ENCODE results near the gene SMYD3.
A peak's percentile ranks its signal among the peaks of the same experiment; 100 is the strongest.

The SMYD3 gene

DNA sequence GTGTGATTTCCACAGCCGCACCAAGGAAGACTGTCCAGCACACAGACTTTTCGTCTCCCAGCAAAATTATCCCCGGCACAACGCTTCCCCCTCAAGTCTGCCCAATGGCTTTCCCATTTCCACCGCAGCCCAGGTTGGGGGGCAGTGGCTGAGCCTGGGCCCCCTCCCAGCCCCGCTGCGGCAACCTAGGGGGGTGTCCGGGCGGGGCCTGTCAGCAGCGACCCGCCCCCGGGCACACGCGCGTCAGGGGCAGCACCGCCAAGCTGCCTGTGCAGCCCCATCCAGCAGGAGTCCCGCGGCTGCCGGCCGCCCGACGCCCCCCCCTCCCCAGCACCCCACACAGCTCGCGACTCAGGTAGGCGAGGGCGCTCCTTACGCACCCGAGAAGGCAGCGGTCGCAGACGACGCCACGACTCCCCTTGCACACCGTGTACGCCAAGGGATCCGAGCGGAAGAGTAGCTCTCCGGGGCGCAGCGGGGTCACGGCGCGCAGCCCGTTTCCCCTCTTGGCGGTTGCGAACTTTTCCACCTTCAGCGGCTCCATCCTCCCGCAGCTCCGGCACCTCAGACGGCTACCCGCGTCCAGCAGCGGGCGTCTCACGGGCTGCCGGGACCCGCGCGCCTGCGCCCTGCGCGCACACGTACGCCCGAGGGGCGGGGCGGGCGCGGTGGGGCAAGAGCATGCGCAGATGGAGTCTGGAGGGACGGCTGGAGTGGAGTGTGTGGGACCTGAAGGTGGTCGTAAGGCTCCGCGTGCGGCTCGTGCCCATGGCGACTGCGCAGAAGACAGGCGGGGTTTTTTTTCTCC lies at the start of gene SMYD3:
Gene SMYD3, minus strand, starts transcription at position 606 of the 808 bp plus-strand sequence.
- DNase-seq = peak; percentile 85

DNA sequence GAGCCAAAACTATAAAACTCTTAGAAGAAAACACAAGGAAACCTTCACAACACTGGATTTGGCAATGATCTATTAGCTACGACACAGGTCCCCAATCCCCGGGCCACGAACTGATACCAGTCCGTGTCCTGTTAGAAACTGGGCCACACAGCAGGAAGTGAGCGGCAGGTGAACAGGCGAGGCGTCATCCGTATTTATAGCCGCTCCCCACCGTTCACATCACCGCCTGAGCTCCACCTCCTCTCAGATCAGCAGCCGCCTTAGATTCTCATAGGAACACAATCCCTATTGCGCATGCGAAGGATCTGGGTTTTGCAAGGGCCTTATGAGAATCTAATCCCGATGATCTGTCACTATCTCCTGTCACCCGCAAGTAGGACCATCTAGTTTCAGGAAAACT lies 47.1 kb upstream of the SMYD3 start:
- DNase-seq = no peak

DNA sequence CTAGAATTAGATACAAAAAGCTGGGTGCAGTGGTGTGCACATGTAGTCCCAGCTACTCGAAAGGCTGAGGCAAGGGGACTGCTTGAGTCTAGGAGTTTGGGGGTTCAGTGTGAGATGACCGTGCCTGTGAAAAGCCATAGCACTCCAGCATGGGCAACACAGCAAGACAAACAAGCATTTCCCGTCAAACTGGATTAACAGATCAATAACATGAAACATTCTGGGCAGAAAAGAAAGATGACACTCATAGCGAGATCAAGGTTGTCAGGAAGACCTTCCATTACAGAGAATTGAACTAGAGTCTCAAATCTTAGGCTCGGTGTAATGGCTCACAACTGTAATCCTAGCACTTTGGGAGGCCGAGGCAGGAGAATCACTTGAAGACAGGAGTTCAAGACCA lies 45.0 kb upstream of the SMYD3 start:
- DNase-seq = no peak

DNA sequence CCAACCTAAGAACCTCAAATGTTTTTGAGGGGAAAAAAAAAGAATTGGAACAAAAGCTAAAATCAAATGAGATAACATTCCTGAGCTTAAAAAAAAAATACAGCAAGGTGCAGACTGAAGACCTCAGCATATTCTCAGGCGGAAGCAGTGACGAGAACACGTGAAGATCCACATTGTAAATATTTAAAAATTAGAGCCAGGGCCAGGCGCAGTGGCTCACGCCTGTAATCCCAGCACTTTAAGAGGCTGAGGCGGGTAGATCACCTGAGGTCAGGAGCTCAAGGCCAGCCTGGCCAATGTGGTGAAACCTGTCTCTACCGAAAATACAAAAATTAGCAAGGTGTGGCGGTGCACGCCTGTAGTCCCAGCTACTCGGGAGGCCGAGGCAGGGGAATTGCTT lies 43.3 kb upstream of the SMYD3 start:
- DNase-seq = no peak

DNA sequence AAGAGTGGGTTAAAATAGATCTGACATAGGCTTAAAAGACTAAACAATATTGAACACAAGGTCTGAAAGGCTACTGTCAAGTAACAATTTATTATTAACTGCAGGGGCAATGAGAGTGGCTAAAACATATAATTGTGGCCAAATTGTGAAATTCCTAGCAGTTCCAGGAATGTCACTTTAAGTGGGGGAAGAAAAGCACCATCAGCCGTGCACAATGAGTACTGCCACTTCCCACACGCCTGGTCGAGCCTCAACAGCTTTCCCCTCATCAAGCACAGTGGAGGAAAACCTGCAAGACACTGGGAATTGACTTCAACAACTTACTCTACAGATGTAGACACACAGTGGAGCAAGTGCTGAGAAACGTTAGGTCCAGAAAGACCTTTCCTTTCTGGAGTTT lies 42.6 kb upstream of the SMYD3 start:
- no peak for DNase-seq

DNA sequence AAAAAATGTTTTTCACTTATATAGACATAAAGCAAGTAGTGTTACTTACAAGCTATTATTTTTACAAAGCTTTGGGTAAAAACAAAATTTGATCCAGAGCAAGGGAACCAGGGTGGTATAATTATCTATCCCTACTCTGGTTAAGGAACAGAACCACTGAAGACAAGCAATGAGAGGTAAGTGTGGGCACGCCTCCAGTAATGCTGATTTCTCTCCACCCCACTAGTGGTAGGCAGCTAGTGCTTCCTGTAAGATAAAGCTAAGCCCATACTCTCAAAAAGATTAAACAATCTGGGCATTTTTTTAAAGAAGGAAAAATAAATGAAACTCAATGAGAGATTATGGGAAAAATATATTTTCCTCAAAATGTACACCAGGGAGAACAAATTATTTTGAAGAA lies 36.9 kb upstream of the SMYD3 start:
- DNase-seq = no peak

DNA sequence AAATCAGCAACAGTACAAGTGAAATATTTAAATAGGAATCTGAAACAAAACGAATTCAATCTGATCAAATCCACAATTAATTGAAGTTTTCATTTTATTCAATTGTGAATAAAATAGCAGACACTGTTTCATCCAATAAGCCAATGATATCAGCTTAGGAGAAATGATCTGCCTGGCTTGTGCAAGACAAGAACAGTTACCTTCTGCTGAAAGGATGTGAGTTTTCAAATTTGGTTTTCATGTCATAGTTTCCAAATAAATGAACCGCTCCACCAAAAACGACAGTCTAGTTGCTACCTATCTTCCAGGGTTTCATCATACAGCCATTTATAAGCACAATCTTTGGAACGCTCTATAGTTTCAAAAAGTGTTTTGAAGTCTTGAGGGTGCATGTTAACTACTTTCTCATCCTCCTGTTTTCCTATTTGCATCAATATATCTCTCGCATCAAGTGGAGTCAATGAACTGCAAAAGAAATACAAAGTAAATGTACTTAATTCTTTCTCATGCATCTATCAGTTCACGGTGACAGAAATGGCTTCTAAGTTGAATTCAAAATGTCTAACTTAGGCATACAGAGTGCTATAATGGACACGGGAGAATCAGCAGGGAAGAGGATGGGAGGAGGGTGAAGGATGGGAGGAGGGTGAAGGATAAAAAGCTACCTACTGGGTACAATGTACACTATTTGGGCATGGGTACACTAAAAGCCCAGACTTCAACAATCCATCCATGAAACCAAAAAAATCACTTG lies 33.8 kb upstream of the SMYD3 start:
- no peak for DNase-seq

DNA sequence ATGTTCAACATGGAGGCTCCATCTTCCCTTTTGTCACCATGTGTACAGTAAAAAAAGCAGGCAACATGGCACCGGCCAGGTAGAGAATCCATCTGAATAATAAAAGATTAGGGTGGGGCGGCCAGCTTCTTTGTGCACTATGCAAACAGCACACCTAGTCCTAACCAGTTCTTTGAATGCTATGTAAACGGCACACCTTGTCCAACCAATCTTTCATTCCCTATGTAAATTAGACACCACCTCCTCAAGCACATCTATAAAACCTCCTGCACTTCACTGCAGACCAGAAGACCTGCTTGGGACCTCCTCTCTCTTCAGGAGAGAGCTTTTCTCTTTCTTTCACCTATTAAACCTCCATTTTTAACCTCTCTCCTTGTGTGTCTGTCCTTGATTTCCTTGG lies 30.8 kb upstream of the SMYD3 start:
- no peak for DNase-seq

DNA sequence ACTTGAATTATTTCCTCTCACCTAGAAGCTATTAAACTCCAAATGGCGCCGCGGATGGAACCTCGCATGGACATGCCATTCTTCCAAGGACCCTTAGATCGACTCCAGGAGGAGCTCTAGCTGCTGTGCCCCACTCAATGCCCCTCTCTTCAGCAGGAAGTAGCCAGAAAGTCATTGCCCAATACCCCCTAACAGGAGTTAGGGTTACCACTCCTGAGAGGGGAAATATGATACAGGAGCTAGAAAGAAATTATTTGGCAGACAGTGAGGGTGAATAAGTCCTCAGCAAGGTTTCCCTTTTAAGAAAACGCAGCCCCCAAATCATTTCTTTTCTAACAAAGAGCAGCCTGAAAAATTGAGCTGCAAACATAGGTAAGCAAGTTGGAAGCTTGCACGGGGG lies 30.4 kb upstream of the SMYD3 start:
- DNase-seq = no peak

DNA sequence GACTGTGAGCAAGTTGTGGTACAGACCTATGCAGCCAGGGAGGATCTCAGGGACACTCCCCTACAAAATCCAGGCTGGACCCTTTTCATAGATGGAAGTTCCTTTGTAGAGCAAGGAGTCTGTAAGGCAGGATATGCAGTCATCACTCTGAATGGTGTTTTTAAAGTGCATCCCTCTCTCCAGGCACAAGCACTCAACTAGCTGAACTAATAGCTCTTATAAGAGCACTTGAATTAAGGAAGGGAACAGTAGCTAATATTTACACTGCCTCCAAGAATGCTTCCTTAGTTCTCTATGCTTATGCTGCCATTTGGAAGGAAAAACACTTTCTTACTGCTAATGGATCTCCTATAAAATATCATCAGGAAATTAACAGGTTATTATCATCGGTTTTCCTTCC lies 27.0 kb upstream of the SMYD3 start:
- no peak for DNase-seq

DNA sequence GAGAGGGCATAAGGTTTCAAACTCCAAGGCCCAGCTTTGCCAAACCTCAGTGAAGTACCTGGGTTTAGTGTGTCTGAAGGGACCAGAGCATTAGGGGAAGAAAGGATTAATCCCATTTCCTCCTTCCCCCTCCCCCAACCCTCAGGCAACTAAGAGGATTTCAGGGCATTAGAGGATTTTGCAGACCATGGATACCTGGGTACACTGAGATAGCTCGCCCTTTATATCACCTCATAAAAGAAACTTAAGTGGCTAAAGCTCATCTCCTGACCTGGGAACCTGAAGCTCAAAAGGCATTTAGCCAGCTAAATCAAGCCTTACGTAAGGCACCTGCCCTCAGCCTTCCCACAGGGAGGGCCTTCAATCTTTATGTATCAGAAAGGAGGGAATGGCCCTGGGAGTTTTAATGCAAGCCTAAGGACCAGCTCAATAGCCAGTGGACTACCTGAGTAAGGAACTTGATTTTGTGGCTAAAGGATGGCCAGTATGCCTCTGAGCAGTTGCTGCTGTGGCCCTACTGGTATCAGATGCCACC lies 26.4 kb upstream of the SMYD3 start:
- DNase-seq = no peak

DNA sequence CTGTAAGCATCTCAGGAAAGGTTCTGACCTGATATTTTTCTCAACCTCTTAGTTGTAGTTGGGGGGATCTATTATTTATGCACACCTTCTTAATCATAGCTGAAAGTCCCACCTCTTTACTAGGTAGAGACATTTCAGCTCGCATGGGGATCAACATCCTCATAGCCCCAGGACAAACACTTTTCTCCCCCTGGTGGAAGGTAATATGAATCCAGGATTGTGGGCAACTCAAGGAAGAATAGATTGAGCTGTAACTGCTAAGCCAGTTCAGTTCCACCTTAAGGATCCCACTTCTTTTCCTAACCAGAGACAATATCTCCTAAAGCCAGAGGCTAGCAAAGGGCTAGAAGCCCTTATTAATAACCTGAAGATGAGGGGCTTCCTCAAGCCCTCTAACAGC lies 25.4 kb upstream of the SMYD3 start:
- DNase-seq = no peak

DNA sequence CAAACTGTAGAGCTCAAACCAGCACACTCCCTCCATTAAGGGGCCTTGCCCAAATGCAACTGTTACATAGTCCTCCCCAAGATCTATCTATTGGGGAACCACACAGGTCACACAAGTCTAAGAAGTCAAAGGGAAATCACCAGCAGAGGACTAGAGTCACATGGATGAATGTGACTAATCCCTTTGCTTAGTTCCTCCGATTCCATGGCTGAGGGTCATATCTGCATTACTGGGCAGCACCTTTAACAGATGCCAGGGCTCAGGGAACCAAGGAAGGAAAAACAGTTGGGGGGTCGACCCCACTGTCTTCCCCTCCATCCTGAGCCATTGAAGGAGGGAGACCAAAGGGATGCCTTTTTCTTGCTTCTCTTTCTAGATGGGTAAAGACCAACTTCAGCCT lies 23.4 kb upstream of the SMYD3 start:
- no peak for DNase-seq

DNA sequence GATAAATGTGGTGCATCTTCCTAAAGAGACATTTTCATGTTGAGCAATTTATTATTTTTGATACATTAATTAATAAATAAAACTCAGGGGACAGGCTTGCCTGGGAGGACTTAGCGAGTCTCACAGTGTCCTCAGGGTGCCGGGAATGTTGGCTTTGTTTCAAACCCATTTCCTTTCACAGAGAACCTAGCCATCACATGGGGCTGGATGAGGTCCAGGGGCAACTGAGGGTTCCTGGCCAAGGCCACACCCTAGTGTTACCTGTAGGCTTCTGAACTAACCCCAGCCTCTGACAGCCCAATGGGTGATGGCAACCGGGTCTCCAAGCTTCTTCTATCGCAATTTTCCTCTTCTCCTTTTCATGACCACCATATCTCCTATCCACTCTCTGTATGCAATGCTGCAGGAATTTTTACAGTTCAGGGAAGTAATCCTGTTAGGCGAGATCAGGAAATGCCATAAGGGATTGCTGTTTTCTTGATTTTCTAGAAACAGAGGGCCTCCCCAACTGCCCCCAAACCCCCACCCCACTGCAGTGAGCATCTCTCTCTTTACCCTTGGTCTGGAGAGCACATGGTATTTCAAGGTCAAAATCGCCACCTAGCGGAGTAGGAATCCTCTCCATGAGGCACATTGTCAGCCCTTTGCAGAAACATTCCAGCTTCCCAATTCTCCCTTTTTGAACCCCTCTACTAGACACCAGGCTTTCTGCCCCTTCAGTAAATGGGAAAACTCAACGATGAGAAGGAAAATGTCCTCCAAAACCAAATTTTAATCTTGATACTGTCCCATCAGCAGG lies 22.1 kb upstream of the SMYD3 start:
- no peak for DNase-seq

DNA sequence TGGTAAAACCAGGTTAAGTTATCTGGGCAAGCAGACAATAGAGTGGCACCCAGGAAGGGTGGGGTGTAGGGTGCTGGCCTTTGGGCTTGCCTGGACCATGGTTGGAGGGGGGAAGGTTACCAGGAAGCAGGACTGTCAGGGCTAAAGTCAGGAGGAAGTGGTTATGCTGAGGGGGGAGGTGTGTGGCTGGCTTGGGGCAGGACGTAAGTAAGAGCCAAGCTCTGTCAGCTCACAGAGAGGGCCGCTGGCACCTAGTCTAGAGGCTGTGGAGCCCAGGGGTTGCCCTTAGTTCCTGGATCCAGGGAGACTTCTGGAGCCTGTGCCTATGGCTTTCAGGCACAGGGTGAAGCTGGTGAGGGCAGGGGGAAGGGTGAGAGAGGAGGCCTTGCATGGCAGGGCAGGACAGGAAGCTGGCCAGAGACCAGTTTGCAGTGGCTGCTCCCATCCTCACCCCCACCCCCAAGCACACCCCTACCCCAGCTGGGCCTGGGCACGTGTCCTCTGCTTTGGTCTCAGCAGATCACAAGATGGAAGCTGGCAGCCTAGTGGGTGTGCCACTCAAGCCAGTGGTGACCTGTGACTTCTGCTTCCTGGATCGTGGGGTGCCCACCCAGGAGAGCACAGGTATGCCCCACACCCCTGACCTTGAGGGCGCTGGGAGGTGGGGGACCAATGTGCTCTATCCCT lies 20.5 kb upstream of the SMYD3 start:
- no peak for DNase-seq

DNA sequence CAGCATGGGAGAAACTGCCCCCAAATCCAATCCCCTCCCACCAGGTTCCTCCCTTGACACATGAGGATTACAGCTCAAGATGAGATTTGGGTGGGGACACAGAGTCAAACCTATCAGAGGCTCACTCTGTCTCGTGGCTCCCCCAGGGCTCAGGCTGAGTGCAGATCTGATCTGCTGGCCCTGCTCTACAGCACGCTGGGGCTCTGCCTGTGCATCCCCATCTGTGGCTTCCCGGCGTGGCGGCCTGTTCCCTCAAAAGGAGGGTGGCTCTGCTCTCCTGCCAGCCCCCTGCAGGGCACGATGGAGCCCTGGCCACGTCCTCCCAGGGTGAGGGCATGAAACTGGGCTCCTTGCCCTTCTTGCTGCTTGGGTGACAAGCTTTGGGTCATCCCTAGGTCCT lies 19.8 kb upstream of the SMYD3 start:
- DNase-seq = no peak

DNA sequence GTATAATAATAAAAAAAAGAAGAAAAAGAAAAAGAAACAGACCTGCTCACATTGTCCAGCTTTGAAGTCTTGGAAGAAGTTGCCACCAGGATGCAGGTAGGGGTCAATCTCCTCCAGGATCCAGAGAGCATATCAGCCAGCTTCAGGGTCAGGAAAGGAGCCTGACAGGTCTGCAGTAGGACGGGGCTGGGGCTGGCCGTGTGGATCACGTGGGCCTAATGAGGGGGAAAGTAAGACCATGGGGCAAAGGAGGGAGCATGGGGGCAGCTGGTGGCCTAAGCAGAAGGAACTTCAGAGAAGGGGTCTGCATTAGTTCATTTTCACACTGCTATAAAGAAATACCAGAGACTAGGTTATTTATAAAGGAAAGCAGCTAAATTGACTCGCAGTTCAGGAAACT lies 19.3 kb upstream of the SMYD3 start:
- no peak for DNase-seq

DNA sequence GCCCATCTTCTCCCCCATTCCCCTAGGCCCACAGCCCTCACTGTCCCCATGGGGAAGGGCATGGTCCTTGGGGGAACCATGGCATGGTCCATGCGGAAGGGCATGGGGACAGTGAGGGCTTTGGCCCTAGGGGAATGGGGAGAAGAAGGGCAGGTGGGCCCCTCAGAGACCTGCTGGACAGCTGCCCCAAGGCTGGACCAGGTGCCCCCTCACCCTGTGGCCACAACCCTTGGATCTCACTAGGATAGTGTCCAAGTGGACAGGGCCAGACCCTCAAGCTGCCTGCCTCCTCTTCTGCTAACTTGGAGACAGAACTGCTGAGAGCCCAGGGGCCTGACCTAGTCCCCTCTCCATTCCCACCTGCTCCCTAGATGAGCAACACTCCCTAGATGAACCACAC lies 12.4 kb upstream of the SMYD3 start:
- DNase-seq = no peak

DNA sequence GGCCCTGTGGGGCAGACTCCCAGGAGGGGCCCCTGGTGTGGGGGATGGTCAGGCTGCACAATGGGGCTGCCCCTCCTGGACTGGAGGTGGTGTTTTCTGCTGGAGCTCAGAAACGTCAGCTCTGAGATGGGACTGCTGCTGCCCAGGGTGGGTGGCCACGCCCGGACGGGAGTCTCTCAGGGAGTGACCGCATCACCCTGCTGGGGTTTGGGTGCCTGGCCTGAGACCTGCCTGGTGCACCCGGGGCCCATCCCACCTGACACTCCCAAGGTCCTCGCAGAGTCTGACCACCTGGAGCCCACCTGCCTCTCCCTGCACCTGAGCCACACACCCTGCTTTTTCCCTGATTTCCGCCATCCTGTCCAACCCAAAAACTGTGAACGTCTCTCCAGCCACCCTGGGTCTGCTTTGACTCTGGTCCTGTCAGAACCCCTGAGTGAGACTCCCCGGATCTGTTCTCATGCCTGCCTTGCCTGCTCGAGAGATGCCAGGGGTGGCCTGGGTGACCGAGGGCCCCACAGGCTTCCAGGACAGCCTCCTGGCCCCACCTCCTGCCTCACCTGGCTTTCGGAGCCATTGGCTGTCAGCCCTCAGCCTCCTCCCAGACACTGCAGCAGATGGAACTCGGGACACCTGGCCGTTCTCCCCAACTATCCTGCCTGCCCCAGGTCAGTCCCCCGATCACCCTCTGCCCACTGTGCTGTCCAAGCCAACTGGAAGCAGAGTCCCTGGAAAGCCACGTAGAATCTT lies 11.6 kb upstream of the SMYD3 start:
- DNase-seq = no peak

DNA sequence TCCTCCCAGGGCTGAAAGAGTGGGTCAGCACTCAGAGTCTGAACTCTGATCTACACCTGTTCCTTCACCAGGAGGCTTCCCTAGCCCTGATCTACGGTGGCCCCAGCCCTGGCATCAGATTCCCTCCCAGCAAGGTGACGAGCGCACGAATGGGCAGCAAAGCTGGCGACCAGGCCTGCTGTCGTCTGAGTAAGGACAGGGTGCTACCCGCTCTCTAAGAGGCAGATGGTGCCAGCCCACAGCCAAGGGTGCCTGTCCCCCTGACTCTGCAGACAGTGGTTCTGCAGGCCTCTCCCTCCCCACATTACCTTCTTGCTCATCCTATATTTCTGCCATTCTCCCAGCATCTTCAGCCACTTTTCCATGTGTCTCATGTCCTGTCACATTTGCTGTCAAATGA lies 10.3 kb upstream of the SMYD3 start:
- DNase-seq = no peak

DNA sequence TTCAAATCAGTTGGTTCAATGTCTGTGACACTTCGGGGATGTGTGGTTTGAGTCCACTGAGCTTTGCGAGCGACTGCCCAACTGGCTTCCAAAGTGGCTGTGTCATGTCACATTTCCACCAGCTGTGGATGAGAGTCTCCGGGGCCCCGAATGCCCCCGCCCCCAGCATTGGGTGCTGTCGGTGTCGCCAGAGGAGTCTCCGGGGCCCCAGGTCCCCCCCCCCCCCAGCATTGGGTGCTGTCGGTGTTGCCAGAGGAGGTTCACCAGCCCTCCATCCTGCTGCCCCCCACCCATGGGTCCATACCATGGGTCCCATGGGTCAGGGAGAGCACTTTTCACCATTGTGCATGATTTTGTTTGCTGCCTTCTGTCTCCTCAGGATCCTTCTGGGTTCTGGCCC lies 9.0 kb upstream of the SMYD3 start:
- DNase-seq = no peak

DNA sequence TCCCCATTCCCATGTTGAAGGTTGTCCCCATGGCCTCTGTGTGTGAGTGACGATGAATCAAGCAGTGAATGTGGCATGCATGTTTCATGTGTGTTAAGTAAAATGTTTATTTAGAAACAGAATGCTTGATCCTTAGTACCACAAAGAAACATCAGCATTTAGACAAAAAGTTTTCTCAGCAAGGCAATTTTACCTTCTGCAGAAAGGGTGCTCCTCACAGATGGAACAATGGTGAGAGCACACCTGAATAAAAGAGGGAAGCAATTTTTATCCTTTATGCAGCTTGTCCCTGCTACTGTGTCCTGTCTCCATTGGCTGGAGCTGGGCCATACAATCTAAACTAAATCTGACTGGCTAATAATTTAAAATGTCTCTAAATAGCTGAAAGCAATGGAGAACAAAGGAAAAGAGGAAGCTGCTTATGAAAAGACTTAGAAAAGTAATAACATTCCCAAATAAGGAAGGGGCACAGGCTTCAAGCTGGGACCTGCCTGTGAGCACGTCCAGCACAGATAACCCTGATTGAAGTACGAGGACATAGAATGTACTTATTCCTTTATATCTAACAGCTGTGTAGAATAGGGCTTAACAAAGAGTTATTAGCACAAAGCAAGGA lies 8.4 kb upstream of the SMYD3 start:
- DNase-seq = no peak

Measured in NCI-H345 (cell line).